HG02623 (cell line): ENCODE measurements around the gene ZNF862.
"Not testable (repeated sequence)": the region's sequence is repeated elsewhere in the genome, so short reads cannot be mapped to it uniquely, and the experiment has no call there.

Experiments
- ATAC-seq: cut with Tn5 transposase; IDR thresholded peaks from one replicate; pipeline ENCODE4 v1.9.1; 2021; ENCODE audit warnings: moderate library complexity; ENCODE audit not compliant: unreplicated experiment

Gene ZNF862

GRCh38 chr7:149823631-149824199, 14.5 kb upstream of the ZNF862 start:
- no peak for ATAC-seq

- ATAC-seq: no peak
Observed at GRCh38 chr7:149824301-149824741, 13.9 kb upstream of the ZNF862 start.

- no peak for ATAC-seq
Observed at GRCh38 chr7:149824748-149825566, 13.2 kb upstream of the ZNF862 start.

GRCh38 chr7:149825567-149826343, 12.4 kb upstream of the ZNF862 start:
- ATAC-seq: no peak

GRCh38 chr7:149826344-149827088, 11.7 kb upstream of the ZNF862 start:
- no peak for ATAC-seq

GRCh38 chr7:149827089-149827981, 10.8 kb upstream of the ZNF862 start:
- ATAC-seq: no peak

- no peak for ATAC-seq
Observed at GRCh38 chr7:149828357-149829309, 9.5 kb upstream of the ZNF862 start.

- ATAC-seq: not testable (repeated sequence)
Observed at GRCh38 chr7:149830527-149830926, 7.6 kb upstream of the ZNF862 start.

- ATAC-seq: no peak
Observed at GRCh38 chr7:149830997-149831740, 7.0 kb upstream of the ZNF862 start.

GRCh38 chr7:149831741-149832219, 6.4 kb upstream of the ZNF862 start:
- no peak for ATAC-seq

GRCh38 chr7:149832332-149833041, 5.7 kb upstream of the ZNF862 start:
- ATAC-seq: no peak

- ATAC-seq: no peak
Observed at GRCh38 chr7:149833495-149834130, 4.6 kb upstream of the ZNF862 start.

- ATAC-seq: no peak
Observed at GRCh38 chr7:149834601-149835000, 3.6 kb upstream of the ZNF862 start.

- no peak for ATAC-seq
Observed at GRCh38 chr7:149836434-149836833, 1.7 kb upstream of the ZNF862 start.

GRCh38 chr7:149837564-149838223, 481 bp upstream of the ZNF862 start:
- ATAC-seq: no peak

- no peak for ATAC-seq
Observed at GRCh38 chr7:149838992-149839408, 825 bp downstream of the ZNF862 start.
